Measurements from ENCODE around the gene OTUD1. TPM values are rescaled to one million over a fixed set of nuclear protein-coding genes. Genes with fewer than 3 reads are reported as not detected.

Gene OTUD1
- total RNA-seq, 3 donors from 2014 or later = 11.6 to 15.7 (median 15.1) TPM

DNA sequence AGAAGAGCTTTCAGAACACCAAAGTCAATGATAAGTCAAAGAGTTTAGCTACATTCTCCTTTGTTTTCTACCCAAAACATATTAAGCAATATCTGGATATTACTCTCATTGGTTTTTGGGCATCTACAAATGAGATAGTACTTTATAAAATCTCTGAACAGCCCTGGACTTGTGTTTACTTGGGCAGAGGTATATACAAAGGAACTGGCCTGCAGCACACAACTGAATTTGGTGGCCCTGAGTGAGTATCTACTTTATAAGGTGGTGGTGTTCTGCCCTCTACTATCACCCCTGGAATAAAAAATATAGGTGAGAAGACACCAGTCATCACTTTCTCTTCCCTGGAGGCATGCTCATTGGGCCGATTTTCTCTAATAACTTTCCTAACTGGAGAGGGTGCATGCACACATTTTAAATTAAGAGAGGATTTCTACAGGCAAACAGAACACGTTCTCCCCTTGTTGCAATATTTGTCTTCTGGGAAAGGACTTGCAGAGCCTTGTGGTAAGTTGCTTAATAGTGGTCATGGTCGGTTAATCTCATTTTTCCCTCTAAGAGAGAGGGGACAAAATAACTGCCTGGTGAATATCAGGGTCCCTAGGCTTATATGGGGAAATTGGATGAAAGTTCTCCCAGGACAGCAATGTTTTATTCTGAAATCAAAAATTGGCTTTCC, 41.1 kb downstream of the OTUD1 start:
- ATAC-seq = no peak
- Histone ChIP-seq H3K9me3 (no peaks in the 10 kb centered on the region), H3K4me3 (no peak overlapping the region), H3K36me3 (ENCODE audit: low read depth) (no peaks in the 10 kb centered on the region), H3K4me1 (ENCODE audit: low read depth) (no peaks in the 10 kb centered on the region)
- intact Hi-C loops (cut with DNase I, micrococcal nuclease) = no loop called here
- DNase-seq = no peak
- TF ChIP-seq CTCF (IDR thresholded peaks at IDR 0.05) = no peak

GRCh38 chr10:23481363-23481961, 42.6 kb downstream of the OTUD1 start:
- intact Hi-C loops (cut with DNase I, micrococcal nuclease) = no loop called here
- no peaks in the 10 kb centered on the region for H3K4me1 ChIP-seq (ENCODE audit: low read depth)
- H3K4me3 ChIP-seq = no peak overlapping the region
- no peaks in the 10 kb centered on the region for H3K9me3 ChIP-seq
- no peaks in the 10 kb centered on the region for H3K36me3 ChIP-seq (ENCODE audit: low read depth)
- DNase-seq (no peak), ATAC-seq (no peak)
- TF ChIP-seq CTCF (IDR thresholded peaks at IDR 0.05) = no peak

DNA sequence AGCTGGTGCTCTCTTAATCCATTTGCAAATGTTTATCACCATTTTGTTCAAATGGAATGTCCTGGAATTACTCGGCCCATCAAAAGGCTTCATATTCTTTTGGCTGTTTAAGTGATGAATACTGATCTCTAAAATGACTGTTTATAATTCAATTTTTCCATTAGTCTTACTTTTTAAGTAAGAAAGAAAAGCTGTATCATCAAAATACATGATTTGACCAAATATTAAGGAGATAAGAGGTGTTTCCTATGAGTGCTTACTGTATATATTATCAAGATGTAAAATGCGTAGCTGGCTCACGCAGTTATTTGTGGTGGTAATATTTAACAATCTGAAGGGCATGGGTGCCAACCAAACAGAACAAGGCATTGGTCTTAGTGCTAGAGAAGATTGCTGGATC, 51.2 kb downstream of the OTUD1 start:
- no peak for DNase-seq
- no peak for ATAC-seq
- Histone ChIP-seq H3K4me1 (ENCODE audit: low read depth) (no peaks in the 10 kb centered on the region), H3K4me3 (no peak overlapping the region), H3K36me3 (ENCODE audit: low read depth) (no peaks in the 10 kb centered on the region), H3K9me3 (no peaks in the 10 kb centered on the region)
- intact Hi-C loops (cut with DNase I, micrococcal nuclease) = no loop called here
- no peak for TF ChIP-seq CTCF (IDR thresholded peaks at IDR 0.05)

Small RNA genes within 50 kb of the gene (microRNA-seq; reads per million reads assigned to microRNA genes)
- gene MIR1254-2 = not detected

Other genes with a start within 250 kb of the OTUD1 start
- gene PTF1A, start 246.8 kb upstream of the OTUD1 start, total RNA-seq = not detected
- gene C10orf67, start 94.3 kb upstream of the OTUD1 start, total RNA-seq = not detected

Data from mucosa of descending colon (tissue), 3 donors.